NCI-H2196 treated with DMSO at 0.1 percent for 48 hours (cell line): Measurements from ENCODE around the gene GPR141.

Source experiments
- DNase-seq: peaks from one replicate; lab custom pipeline; 2025; ENCODE audit not compliant: unreplicated experiment; lab: John Stamatoyannopoulos, UW

The GPR141 gene

GRCh38 chr7:37730501-37730900 lies 46.9 kb downstream of the GPR141 start:
- no peak for DNase-seq

- DNase-seq: no peak
These were observed 48.7 kb downstream of the GPR141 start for GRCh38 chr7:37732253-37732652.

- no peak for DNase-seq
These were observed 49.3 kb downstream of the GPR141 start for GRCh38 chr7:37732888-37733287.

- DNase-seq: no peak
These were observed 51.6 kb downstream of the GPR141 start for GRCh38 chr7:37735196-37735595.

- DNase-seq: no peak
These were observed 54.8 kb downstream of the GPR141 start for GRCh38 chr7:37738321-37738720.

- no peak for DNase-seq
These were observed 56.8 kb downstream of the GPR141 start for GRCh38 chr7:37740398-37740797.

- no peak for DNase-seq
These were observed 58.2 kb downstream of the GPR141 start for GRCh38 chr7:37741776-37742175.

- no peak for DNase-seq
These were observed 67.5 kb downstream of the GPR141 start for GRCh38 chr7:37751096-37751495.

GRCh38 chr7:37753398-37754050 lies 70.0 kb downstream of the GPR141 start:
- no peak for DNase-seq

- no peak for DNase-seq
These were observed 73.4 kb downstream of the GPR141 start for GRCh38 chr7:37756797-37757551.

GRCh38 chr7:37757563-37757962 lies 74.0 kb downstream of the GPR141 start:
- no peak for DNase-seq

GRCh38 chr7:37758501-37759045 lies 75.0 kb downstream of the GPR141 start:
- DNase-seq: no peak

- DNase-seq: no peak
These were observed 76.0 kb downstream of the GPR141 start for GRCh38 chr7:37759526-37759925.

GRCh38 chr7:37765421-37765829 lies 81.9 kb downstream of the GPR141 start:
- no peak for DNase-seq

GRCh38 chr7:37765872-37766525 lies 82.4 kb downstream of the GPR141 start:
- no peak for DNase-seq

GRCh38 chr7:37768611-37769010 lies 85.0 kb downstream of the GPR141 start:
- no peak for DNase-seq

- no peak for DNase-seq
These were observed 85.7 kb downstream of the GPR141 start for GRCh38 chr7:37769291-37769690.

GRCh38 chr7:37769726-37770125 lies 86.2 kb downstream of the GPR141 start:
- DNase-seq: no peak

GRCh38 chr7:37770838-37771237 lies 87.3 kb downstream of the GPR141 start:
- DNase-seq: no peak

- no peak for DNase-seq
These were observed 87.8 kb downstream of the GPR141 start for GRCh38 chr7:37771342-37771741.

- DNase-seq: no peak
These were observed 88.2 kb downstream of the GPR141 start for GRCh38 chr7:37771801-37772200.

- DNase-seq: no peak
These were observed 92.4 kb downstream of the GPR141 start for GRCh38 chr7:37775921-37776320.
